HEK293 (cell line): ENCODE measurements around the gene HSPA4.

ENCODE experiments used
- ATF2 ChIP-seq: fragments of 450-650 bp; formaldehyde crosslinking; IDR thresholded peaks from 2 replicates; pipeline ENCODE4 v1.5.1; 2016; ENCODE audit warnings: missing biosample characterization, missing genetic modification characterization, low read depth
- MZF1 ChIP-seq: fragments of 450-650 bp; formaldehyde crosslinking; IDR thresholded peaks from 2 replicates; pipeline ENCODE4 v1.5.1; 2017; ENCODE audit warnings: missing biosample characterization, missing genetic modification characterization, borderline replicate concordance
- TCF7L2 ChIP-seq: IDR thresholded peaks from 2 replicates; pipeline ENCODE4 v1.6.1; 2011; ENCODE audit warnings: low read depth, mild to moderate bottlenecking, inconsistent platforms, low read length, moderate library complexity, borderline replicate concordance
- TRIM28 ChIP-seq: IDR thresholded peaks from 2 replicates; pipeline ENCODE4 v1.6.1; 2011; ENCODE audit warnings: low read length, control low read depth, borderline replicate concordance
- TSHZ1 ChIP-seq: fragments of 450-650 bp; formaldehyde crosslinking; IDR thresholded peaks from 2 replicates; pipeline ENCODE4 v1.5.1; 2016; ENCODE audit warnings: missing biosample characterization, missing genetic modification characterization, borderline replicate concordance
- WT1 ChIP-seq: fragments of 450-650 bp; formaldehyde crosslinking; IDR thresholded peaks from 2 replicates; pipeline ENCODE4 v1.5.1; 2016; ENCODE audit warnings: missing biosample characterization, missing genetic modification characterization
- YY1 ChIP-seq: fragments of 450-650 bp; formaldehyde crosslinking; IDR thresholded peaks from 2 replicates; pipeline ENCODE4 v1.5.1; 2018; ENCODE audit warnings: missing biosample characterization, missing genetic modification characterization
- ZFP69B ChIP-seq: fragments of 450-650 bp; formaldehyde crosslinking; IDR thresholded peaks from 2 replicates; pipeline ENCODE4 v1.5.1; 2016; ENCODE audit warnings: missing biosample characterization, missing genetic modification characterization
- ZNF112 ChIP-seq: fragments of 450-650 bp; formaldehyde crosslinking; IDR thresholded peaks from 2 replicates; pipeline ENCODE4 v1.5.0; 2017; ENCODE audit warnings: missing biosample characterization, missing genetic modification characterization
- ZNF133 ChIP-seq: fragments of 450-650 bp; formaldehyde crosslinking; IDR thresholded peaks from 2 replicates; pipeline ENCODE4 v1.5.1; 2016; ENCODE audit warnings: missing biosample characterization, missing genetic modification characterization
- ZNF175 ChIP-seq: fragments of 450-650 bp; formaldehyde crosslinking; IDR thresholded peaks from 2 replicates; pipeline ENCODE4 v1.5.1; 2016; ENCODE audit warnings: missing biosample characterization, missing genetic modification characterization
- ZNF2 ChIP-seq: fragments of 450-650 bp; formaldehyde crosslinking; IDR thresholded peaks from 2 replicates; pipeline ENCODE4 v1.5.1; 2016; ENCODE audit warnings: missing biosample characterization, missing genetic modification characterization
- ZNF266 ChIP-seq: fragments of 450-650 bp; formaldehyde crosslinking; IDR thresholded peaks from 2 replicates; pipeline ENCODE4 v1.5.1; 2016; ENCODE audit warnings: missing biosample characterization, missing genetic modification characterization, low read depth
- ZNF274 ChIP-seq, 2 experiments: fragments of 200-500 bp in 1 of 2; fragments of 450-650 bp in 1 of 2; sonication (Bioruptor generic) in 1 of 2; formaldehyde crosslinking in 1 of 2; IDR thresholded peaks; 2 replicates each; pipeline versions ENCODE4 v1.5.1 to v1.6.1; 2014 to 2016; ENCODE audit warnings: borderline replicate concordance in 1 of 2, inconsistent platforms in 1 of 2, low read length in 1 of 2, missing biosample characterization in 1 of 2, missing genetic modification characterization in 1 of 2
- ZNF311 ChIP-seq: fragments of 450-650 bp; formaldehyde crosslinking; IDR thresholded peaks from 2 replicates; pipeline ENCODE4 v1.5.1; 2017; ENCODE audit warnings: missing biosample characterization, missing genetic modification characterization, borderline replicate concordance
- ZNF48 ChIP-seq: fragments of 450-650 bp; formaldehyde crosslinking; IDR thresholded peaks from 2 replicates; pipeline ENCODE4 v1.5.1; 2016; ENCODE audit warnings: missing biosample characterization, missing genetic modification characterization
- ZNF510 ChIP-seq: fragments of 450-650 bp; formaldehyde crosslinking; IDR thresholded peaks from 2 replicates; pipeline ENCODE4 v1.5.1; 2018; ENCODE audit warnings: mild to moderate bottlenecking, missing genetic modification characterization, missing biosample characterization; ENCODE audit not compliant: insufficient replicate concordance
- ZNF558 ChIP-seq: fragments of 450-650 bp; formaldehyde crosslinking; IDR thresholded peaks from 2 replicates; pipeline ENCODE4 v1.5.1; 2016; ENCODE audit warnings: missing biosample characterization, missing genetic modification characterization
- ZNF560 ChIP-seq: fragments of 450-650 bp; formaldehyde crosslinking; IDR thresholded peaks from 2 replicates; pipeline ENCODE4 v1.5.1; 2017; ENCODE audit warnings: missing biosample characterization, missing genetic modification characterization, borderline replicate concordance
- ZNF596 ChIP-seq: fragments of 450-650 bp; IDR thresholded peaks from 2 replicates; pipeline ENCODE4 v1.5.0; 2018; ENCODE audit warnings: missing biosample characterization, mild to moderate bottlenecking, missing genetic modification characterization, moderate library complexity
- ZNF610 ChIP-seq: fragments of 450-650 bp; formaldehyde crosslinking; IDR thresholded peaks from 2 replicates; pipeline ENCODE4 v1.5.1; 2016; ENCODE audit warnings: missing biosample characterization, missing genetic modification characterization, borderline replicate concordance
- ZNF623 ChIP-seq: fragments of 450-650 bp; formaldehyde crosslinking; IDR thresholded peaks from 2 replicates; pipeline ENCODE4 v1.5.1; 2016; ENCODE audit warnings: missing biosample characterization, missing genetic modification characterization
- ZNF626 ChIP-seq: fragments of 450-650 bp; sonication (Bioruptor Pico); formaldehyde crosslinking; IDR thresholded peaks from 2 replicates; pipeline ENCODE4 v1.5.1; 2018; ENCODE audit warnings: missing biosample characterization, missing genetic modification characterization, inconsistent platforms
- ZNF660 ChIP-seq: fragments of 450-650 bp; IDR thresholded peaks from 2 replicates; pipeline ENCODE4 v1.5.1; 2018; ENCODE audit warnings: missing biosample characterization, mild to moderate bottlenecking, missing genetic modification characterization
- ZNF707 ChIP-seq: fragments of 450-650 bp; formaldehyde crosslinking; IDR thresholded peaks from 2 replicates; pipeline ENCODE4 v1.5.1; 2016; ENCODE audit warnings: missing biosample characterization, missing genetic modification characterization
- ZNF785 ChIP-seq: fragments of 450-650 bp; formaldehyde crosslinking; IDR thresholded peaks from 2 replicates; pipeline ENCODE4 v1.5.1; 2016; ENCODE audit warnings: missing biosample characterization, missing genetic modification characterization
- ZNF792 ChIP-seq: fragments of 450-650 bp; formaldehyde crosslinking; IDR thresholded peaks from 2 replicates; pipeline ENCODE4 v1.5.1; 2016; ENCODE audit warnings: missing biosample characterization, missing genetic modification characterization
- ZSCAN23 ChIP-seq: fragments of 450-650 bp; formaldehyde crosslinking; IDR thresholded peaks from 2 replicates; pipeline ENCODE4 v1.5.1; 2016; ENCODE audit warnings: missing biosample characterization, missing genetic modification characterization
- TF ChIP-seq, protein P1 (sequence below): fragments of 450-650 bp; IDR thresholded peaks from 2 replicates; pipeline ENCODE4 v1.5.1; 2018; ENCODE audit warnings: missing biosample characterization, missing genetic modification characterization
- TF ChIP-seq, protein P2 (sequence below): fragments of 450-650 bp; formaldehyde crosslinking; IDR thresholded peaks from 2 replicates; pipeline ENCODE4 v1.5.1; 2016; ENCODE audit warnings: missing biosample characterization, missing genetic modification characterization, borderline replicate concordance

HSPA4 gene

DNA sequence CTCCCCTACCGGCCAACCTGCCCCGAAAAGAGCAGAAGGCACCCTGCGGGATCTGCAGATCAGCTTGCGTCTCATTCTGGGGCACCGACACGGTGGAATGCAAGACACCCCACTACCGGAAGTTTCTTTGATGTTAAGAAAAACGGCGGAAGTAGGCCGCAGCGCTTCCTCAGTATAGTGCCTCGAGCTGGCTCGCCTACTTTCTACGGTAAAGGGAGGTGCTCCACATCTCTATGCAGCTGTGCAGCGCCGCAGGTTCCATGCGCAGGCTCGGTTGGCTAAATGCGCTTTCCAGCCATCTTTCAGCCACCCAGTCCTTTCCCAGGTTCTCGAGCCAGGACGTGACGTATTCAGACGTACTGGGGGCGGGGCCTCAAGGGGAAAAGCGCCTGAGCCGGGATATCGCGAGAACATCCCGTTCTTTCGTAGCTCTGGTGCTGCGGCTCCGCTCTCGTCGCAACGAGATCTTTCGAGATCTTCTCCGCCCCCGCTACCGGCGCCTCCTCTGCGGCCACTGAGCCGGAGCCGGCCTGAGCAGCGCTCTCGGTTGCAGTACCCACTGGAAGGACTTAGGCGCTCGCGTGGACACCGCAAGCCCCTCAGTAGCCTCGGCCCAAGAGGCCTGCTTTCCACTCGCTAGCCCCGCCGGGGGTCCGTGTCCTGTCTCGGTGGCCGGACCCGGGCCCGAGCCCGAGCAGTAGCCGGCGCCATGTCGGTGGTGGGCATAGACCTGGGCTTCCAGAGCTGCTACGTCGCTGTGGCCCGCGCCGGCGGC lies at the start of gene HSPA4 (continued):
- peak; percentile 66; the same call in 1 of the 2 replicates for TF ChIP-seq ATF2 (tag by site-specific recombination)
- no peak; the same call in 1 of the 2 replicates for TF ChIP-seq ZNF610 (tag by site-specific recombination)
- TF ChIP-seq ZNF626 (tag by site-specific recombination): no peak
- TF ChIP-seq ZNF311 (tag by site-specific recombination): no peak
- TF ChIP-seq TRIM28: peak; percentile 87; the same call in 1 of the 2 replicates
- TF ChIP-seq ZNF660 (tag by site-specific recombination): no peak; the same call in 1 of the 2 replicates
- TF ChIP-seq ZNF560 (tag by site-specific recombination): no peak
- peak; percentile 95 for TF ChIP-seq ZNF707
- TF ChIP-seq ZNF48: no peak
- no peak for TF ChIP-seq ZNF510 (tag by site-specific recombination)
- TF ChIP-seq, protein P1, sequence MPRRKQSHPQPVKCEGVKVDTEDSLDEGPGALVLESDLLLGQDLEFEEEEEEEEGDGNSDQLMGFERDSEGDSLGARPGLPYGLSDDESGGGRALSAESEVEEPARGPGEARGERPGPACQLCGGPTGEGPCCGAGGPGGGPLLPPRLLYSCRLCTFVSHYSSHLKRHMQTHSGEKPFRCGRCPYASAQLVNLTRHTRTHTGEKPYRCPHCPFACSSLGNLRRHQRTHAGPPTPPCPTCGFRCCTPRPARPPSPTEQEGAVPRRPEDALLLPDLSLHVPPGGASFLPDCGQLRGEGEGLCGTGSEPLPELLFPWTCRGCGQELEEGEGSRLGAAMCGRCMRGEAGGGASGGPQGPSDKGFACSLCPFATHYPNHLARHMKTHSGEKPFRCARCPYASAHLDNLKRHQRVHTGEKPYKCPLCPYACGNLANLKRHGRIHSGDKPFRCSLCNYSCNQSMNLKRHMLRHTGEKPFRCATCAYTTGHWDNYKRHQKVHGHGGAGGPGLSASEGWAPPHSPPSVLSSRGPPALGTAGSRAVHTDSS (tag by site-specific recombination): no peak
- no peak for TF ChIP-seq ZNF623 (tag by site-specific recombination)
- TF ChIP-seq WT1 (tag by site-specific recombination): no peak
- no peak for TF ChIP-seq ZSCAN23 (tag by site-specific recombination)
- TF ChIP-seq, protein P2, sequence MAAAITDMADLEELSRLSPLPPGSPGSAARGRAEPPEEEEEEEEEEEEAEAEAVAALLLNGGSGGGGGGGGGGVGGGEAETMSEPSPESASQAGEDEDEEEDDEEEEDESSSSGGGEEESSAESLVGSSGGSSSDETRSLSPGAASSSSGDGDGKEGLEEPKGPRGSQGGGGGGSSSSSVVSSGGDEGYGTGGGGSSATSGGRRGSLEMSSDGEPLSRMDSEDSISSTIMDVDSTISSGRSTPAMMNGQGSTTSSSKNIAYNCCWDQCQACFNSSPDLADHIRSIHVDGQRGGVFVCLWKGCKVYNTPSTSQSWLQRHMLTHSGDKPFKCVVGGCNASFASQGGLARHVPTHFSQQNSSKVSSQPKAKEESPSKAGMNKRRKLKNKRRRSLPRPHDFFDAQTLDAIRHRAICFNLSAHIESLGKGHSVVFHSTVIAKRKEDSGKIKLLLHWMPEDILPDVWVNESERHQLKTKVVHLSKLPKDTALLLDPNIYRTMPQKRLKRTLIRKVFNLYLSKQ (tag by site-specific recombination): no peak
- no peak for TF ChIP-seq ZNF175 (tag by site-specific recombination)
- TF ChIP-seq ZFP69B (tag by site-specific recombination): no peak
- no peak for TF ChIP-seq ZNF792 (tag by site-specific recombination)
- peak; percentile 39; the same call in 1 of the 2 replicates for TF ChIP-seq ZNF558 (tag by site-specific recombination)
- no peak for TF ChIP-seq TSHZ1 (tag by site-specific recombination)
- TF ChIP-seq ZNF133 (tag by site-specific recombination): 0 out of 2 replicates have a peak, but pooled peaks have one; percentile 8
- TF ChIP-seq ZNF266 (tag by site-specific recombination): no peak
- TF ChIP-seq ZNF596: no peak
- peak; percentile 96 for TF ChIP-seq TCF7L2
- TF ChIP-seq MZF1 (tag by site-specific recombination): no peak
- no peak for TF ChIP-seq ZNF785
- no peak for TF ChIP-seq ZNF112
- no peak for TF ChIP-seq ZNF274 (IDR thresholded peaks at IDR 0.05; ENCODE audit: low read length)
- TF ChIP-seq ZNF274 (tag by site-specific recombination; IDR thresholded peaks at IDR 0.05; ENCODE audit: borderline replicate concordance): no peak
- TF ChIP-seq ZNF2 (tag by site-specific recombination): 0 out of 2 replicates have a peak, but pooled peaks have one; percentile 18
- peak; percentile 78 for TF ChIP-seq YY1 (tag by site-specific recombination)
